22Rv1 (cell line): ENCODE results near the gene ERP44.

Source experiments
- ZFX ChIP-seq: fragments of 450-650 bp; IDR thresholded peaks from 2 replicates; pipeline ENCODE4 v1.6.1; 2017; ENCODE audit warnings: antibody characterized with exemption, borderline replicate concordance
- TF ChIP-seq, protein P1 (sequence below): fragments of 450-650 bp; IDR thresholded peaks from 2 replicates; pipeline ENCODE4 v1.5.1; 2017; ENCODE audit warnings: mild to moderate bottlenecking

DNA sequence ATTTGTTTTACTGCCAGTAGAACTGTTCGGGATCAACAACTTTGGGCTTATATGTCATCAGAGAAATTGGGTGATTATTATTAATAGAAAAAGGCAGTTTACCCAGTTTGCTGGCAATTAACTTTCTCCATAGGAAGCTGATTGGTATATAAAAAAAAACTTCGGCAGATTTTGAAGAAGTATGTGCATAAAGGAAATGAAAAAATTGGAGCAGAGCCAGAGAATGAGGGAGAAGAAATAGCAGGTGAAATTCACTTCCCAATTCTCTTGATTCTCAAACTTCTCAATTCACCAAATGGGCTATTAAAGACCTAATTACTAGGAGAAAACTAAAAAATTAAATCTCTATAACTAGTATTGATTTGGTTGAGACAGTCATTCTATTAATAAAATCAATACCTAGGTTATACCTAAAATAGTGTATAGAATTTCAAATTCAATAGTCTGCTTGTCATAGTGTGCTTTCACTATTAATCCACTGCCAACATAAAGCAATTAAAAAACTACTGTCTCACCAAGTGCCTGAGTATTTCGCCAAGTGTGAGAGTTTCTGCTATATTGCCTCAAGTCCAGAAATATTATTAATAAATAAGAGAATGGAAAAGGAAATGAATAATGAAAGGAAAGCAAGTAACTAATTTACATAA, 144.8 kb downstream of the ERP44 start:
- TF ChIP-seq, protein P1, sequence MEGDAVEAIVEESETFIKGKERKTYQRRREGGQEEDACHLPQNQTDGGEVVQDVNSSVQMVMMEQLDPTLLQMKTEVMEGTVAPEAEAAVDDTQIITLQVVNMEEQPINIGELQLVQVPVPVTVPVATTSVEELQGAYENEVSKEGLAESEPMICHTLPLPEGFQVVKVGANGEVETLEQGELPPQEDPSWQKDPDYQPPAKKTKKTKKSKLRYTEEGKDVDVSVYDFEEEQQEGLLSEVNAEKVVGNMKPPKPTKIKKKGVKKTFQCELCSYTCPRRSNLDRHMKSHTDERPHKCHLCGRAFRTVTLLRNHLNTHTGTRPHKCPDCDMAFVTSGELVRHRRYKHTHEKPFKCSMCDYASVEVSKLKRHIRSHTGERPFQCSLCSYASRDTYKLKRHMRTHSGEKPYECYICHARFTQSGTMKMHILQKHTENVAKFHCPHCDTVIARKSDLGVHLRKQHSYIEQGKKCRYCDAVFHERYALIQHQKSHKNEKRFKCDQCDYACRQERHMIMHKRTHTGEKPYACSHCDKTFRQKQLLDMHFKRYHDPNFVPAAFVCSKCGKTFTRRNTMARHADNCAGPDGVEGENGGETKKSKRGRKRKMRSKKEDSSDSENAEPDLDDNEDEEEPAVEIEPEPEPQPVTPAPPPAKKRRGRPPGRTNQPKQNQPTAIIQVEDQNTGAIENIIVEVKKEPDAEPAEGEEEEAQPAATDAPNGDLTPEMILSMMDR, result no peak
- TF ChIP-seq ZFX, result no peak
